Measurements from ENCODE around the gene CCDC33.
"Not testable (repeated sequence)": the region's sequence is repeated elsewhere in the genome, so short reads cannot be mapped to it uniquely, and the experiment has no call there.

The CCDC33 gene

DNA sequence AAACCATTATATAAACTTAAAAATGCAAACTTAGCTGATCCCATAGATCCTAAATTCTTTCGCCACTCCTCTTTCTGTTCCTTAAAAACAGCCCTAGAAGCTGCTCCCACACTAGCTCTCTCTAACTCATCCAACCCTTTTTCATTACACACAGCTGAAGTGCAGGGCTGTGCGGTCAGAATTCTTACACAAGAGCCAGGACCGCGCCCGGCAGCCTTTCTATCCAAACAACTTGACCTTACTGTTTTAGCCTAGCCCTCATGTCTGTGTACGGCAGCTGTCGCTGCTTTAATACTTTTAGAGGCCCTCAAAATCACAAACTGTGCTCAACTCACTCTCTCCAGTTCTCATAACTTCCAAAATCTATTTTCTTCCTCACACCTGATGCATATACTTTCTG lies 121.4 kb downstream of the CCDC33 start:
- H3K27ac Mint-ChIP-seq; DNase-seq; H3K4me3 Mint-ChIP-seq; H3K9me3 Mint-ChIP-seq; H3K36me3 Mint-ChIP-seq (ENCODE audit: low read depth); H3K4me1 Mint-ChIP-seq (ENCODE audit: low read depth): not testable (repeated sequence)
- peaks cover 12% of the 10 kb centered on the region for H3K27me3 Mint-ChIP-seq

DNA sequence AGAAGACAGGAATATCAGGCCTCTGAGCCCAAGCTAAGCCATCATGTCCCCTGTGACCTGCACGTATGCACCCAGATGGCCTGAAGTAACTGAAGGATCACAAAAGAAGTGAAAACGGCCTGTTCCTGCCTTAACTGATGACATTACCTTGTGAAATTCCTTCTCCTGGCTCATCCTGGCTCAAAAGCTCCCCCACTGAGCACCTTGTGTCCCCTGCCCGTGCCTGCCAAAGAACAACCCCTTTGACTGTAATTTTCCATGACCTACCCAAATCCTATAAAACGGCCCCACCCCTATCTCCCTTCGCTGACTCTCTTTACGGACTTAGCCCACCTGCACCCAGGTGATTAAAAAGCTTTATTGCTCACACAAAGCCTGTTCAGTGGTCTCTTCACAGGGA lies 123.2 kb downstream of the CCDC33 start:
- H3K27me3 Mint-ChIP-seq, result peaks cover 11% of the 10 kb centered on the region
- DNase-seq; H3K4me3 Mint-ChIP-seq; H3K4me1 Mint-ChIP-seq (ENCODE audit: low read depth); H3K9me3 Mint-ChIP-seq; H3K36me3 Mint-ChIP-seq (ENCODE audit: low read depth); H3K27ac Mint-ChIP-seq: not testable (repeated sequence)

DNA sequence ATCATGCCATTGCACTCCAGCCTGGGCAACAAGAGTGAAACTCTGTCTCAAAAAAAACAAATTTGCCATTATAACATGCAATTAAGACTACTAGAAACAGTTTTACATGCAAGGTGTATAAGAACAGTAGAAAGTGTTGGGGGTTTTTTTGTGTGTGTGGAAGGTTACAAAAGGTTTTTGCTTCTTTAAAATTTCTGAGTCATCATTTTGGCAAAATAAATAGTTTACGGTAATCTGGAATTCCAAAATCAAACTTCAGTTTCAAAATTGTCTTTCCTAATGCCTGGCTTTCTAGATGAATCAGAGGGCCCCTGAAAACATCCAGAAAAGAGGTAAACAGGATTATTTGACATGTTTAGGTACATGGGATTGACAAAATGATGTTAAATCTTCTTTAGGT lies 124.7 kb downstream of the CCDC33 start:
- peaks cover 16% of the 10 kb centered on the region for H3K27me3 Mint-ChIP-seq
- DNase-seq; H3K9me3 Mint-ChIP-seq; H3K27ac Mint-ChIP-seq; H3K4me1 Mint-ChIP-seq (ENCODE audit: low read depth); H3K36me3 Mint-ChIP-seq (ENCODE audit: low read depth); H3K4me3 Mint-ChIP-seq: not testable (repeated sequence)

DNA sequence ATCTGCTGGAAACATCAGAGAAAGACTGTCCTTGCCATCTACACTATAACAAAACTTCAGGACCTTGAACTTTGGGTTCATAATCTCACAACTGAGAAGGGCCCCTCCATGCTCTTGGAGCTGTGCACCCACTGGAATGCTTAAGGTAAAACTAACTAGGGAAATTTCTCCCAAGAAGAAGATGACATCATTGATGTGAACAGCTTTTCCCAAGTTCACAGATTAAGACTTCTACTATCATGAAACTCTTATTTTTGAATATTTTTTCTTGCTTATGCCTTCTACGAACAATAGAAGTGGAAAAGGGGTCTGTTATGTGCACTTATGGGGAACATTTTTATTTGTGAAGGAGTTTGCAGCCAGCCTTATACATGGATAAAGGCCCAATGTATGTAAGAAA lies 126.4 kb downstream of the CCDC33 start:
- H3K27ac Mint-ChIP-seq, result no peak overlapping the region
- no peak overlapping the region for H3K4me3 Mint-ChIP-seq
- peaks cover 31% of the 10 kb centered on the region for H3K27me3 Mint-ChIP-seq
- no peak for DNase-seq
- peaks cover 4% of the 10 kb centered on the region for H3K4me1 Mint-ChIP-seq (ENCODE audit: low read depth)
- H3K36me3 Mint-ChIP-seq (ENCODE audit: low read depth), result no peaks in the 10 kb centered on the region
- H3K9me3 Mint-ChIP-seq, result no peaks in the 10 kb centered on the region

DNA sequence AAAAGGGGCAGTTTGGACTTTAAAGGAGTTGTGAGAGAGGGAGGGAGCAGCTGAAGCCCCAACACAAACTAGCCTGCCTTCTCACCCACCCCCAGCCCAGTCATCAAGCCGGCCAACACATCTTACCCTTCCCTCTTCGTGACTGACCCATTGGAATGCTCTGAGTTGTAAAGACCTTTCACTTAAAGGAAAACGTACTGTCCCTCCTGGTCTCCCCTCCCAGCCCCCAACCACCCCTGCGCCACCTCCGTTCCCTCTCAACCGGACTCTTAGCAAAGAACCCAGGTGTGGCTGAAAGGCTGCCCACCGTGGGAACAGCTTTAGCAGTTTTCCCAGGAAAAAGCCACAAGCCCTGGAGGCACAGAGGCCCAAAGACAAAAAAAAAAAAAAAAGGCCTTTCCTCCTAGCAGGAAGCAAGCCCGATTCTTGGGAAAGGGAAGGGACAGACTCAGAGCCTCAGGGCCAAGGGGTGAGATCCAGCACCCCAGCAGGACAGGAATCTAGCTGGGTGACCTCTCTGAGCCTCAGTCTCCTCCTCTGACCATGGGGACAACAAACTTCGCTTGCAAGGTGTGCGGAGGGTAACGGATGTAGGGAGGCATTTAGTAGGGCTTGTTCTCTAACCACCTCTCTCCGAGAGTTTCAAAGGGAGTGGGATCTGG lies 128.9 kb downstream of the CCDC33 start:
- H3K27ac Mint-ChIP-seq, result no peak overlapping the region
- H3K4me1 Mint-ChIP-seq (ENCODE audit: low read depth), result peaks cover 4% of the 10 kb centered on the region
- H3K36me3 Mint-ChIP-seq (ENCODE audit: low read depth), result no peaks in the 10 kb centered on the region
- peaks cover 40% of the 10 kb centered on the region for H3K27me3 Mint-ChIP-seq
- DNase-seq, result no peak
- peak overlapping the region; percentile 55 for H3K4me3 Mint-ChIP-seq
- H3K9me3 Mint-ChIP-seq, result no peaks in the 10 kb centered on the region

DNA sequence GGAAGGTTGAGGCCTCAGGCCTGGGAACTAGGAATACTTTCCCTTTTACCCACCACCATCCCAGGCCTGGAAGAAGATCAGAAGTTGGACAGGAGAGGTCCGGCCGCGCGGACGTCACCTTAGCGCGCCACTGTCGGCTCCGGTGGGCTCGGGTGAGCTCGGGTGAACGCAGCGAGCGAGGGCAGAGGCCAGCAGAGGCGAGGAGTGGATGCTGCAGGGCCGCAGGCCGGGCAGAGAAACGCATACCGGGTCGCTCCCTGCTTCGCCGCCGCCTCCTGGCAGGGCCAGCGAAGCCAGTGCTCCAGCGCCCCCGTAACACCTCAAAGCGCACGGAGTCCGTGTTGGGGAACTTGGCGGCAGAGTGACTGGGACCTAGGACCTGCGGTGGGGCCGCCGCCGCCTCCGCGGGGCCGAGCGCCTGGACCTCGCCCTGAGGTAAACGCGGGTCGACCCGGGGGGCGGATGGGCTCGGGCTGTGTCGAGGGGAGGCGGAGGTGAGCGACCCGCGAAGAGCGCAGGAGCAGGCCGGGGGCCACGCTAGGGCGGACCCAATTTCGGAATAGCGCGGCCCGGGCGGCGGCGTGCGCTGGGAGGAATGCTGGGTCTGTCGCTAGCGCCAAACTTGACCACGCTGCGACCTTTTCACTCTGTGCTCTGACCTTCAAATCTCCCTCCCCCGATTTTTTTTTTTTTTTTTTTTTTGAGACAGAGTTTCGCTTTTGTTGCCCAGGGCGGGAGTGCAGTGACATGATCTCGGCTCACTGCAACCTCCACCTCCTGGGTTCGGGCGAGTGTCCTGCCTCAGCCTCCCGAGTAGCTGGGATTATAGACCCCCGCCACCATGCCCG lies 129.7 kb downstream of the CCDC33 start:
- no peaks in the 10 kb centered on the region for H3K36me3 Mint-ChIP-seq (ENCODE audit: low read depth)
- peaks cover 40% of the 10 kb centered on the region for H3K27me3 Mint-ChIP-seq

DNA sequence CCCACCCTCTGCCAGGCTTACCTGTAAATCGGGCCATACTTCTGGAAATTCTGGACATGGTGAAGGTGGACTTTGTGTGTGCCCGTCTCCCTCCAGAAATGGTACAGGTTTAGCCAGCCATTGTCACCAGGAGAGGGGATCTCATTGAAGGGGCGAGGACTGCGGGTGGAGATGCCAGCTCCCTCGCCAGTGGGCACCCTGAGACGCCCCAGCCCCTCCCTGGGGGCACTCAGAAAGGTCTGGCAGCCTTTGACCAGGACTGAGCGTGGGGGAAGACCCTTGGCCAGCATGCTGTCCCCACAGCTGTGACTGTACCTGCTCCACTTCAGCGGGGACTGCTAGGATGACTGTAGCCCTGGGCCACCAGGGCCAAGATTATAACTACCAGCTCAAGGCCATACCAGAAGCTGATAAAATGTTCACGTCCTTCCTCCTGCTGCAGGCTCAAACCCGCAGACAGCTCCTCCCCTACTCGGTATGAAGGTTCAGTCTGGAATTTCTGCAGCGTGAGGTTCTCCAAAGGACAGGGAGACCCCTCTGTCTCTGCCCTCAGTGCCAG lies 131.2 kb downstream of the CCDC33 start, which contains the start of gene CYP11A1:
Gene CYP11A1 (minus strand): TSS at position 351 of the 559 bp plus-strand sequence. CDS start 61 bp downstream, at position 290.
- H3K36me3 Mint-ChIP-seq (ENCODE audit: low read depth), result no peaks in the 10 kb centered on the region
- no peak within 1 kb of the TSS for H3K27ac Mint-ChIP-seq
- peaks cover 40% of the 10 kb centered on the region for H3K27me3 Mint-ChIP-seq
- DNase-seq, result no peak
- no peak within 1 kb of the TSS for H3K4me3 Mint-ChIP-seq
- H3K9me3 Mint-ChIP-seq, result no peaks in the 10 kb centered on the region
- H3K4me1 Mint-ChIP-seq (ENCODE audit: low read depth), result peaks cover 4% of the 10 kb centered on the region

More for the DNA sequence above, 129.7 kb downstream of the CCDC33 start:
- Mint-ChIP-seq H3K4me1 (ENCODE audit: low read depth) (peaks cover 4% of the 10 kb centered on the region), H3K4me3 (peak overlapping the region; percentile 55), H3K27ac (no peak overlapping the region), H3K9me3 (no peaks in the 10 kb centered on the region)
- no peak for DNase-seq

DNA sequence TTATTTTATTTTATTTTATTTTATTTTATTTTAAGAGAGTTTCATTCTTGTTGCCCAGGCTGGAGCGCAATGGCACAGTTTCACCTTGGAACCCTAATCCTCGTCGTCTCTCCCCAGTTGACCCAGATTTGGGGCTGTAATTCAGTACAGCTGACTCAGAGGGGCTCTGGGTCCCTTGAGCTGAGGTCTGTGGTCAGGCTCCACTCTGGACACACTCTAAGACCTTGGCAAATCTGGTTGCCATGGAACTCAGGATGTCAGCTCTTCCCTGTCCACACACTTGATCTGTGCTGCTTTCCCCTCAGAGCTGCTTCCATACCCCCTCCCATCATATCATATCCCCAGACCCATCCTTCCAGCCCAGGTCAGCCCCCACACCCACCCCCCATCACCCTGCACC lies 132.0 kb downstream of the CCDC33 start:
- Mint-ChIP-seq H3K4me3 (no peak overlapping the region), H3K27me3 (peaks cover 40% of the 10 kb centered on the region), H3K9me3 (no peaks in the 10 kb centered on the region), H3K36me3 (ENCODE audit: low read depth) (no peaks in the 10 kb centered on the region), H3K4me1 (ENCODE audit: low read depth) (peaks cover 4% of the 10 kb centered on the region), H3K27ac (no peak overlapping the region)
- DNase-seq, result no peak

DNA sequence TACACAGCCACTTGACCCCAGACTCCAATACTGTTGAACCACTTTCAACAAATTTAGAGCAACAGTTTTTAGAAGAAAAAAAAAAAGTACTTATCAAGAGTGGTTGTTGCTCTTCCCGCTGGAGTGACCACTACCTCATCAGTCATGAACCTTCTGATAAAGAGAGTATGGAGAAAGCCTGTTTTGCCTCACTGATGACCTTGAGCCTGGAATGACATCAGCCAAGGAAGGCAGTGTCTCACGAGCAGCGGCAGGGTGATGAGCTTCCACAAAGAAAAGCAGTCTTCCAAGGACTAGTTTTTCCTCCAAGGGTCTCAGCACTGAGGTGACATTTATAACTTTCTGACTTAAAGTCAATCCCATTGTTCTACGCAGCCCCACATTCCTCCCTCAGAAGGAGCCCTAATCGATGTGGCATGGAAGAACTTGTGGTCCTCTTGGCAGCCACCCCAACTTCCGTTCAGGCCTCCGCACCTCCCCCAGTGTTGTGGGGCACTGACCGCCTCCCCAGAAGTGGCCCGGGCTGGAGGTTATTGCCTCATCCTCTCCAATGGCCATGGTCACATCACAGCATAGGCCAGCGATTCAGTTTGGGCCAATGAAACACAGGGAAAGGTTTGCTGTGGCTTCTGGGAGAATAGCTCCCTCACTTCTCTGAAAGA lies 133.1 kb downstream of the CCDC33 start:
- Mint-ChIP-seq H3K27ac (no peak overlapping the region), H3K4me1 (ENCODE audit: low read depth) (peaks cover 11% of the 10 kb centered on the region), H3K27me3 (peaks cover 40% of the 10 kb centered on the region), H3K4me3 (no peak overlapping the region), H3K9me3 (no peaks in the 10 kb centered on the region), H3K36me3 (ENCODE audit: low read depth) (no peaks in the 10 kb centered on the region)
- no peak for DNase-seq

DNA sequence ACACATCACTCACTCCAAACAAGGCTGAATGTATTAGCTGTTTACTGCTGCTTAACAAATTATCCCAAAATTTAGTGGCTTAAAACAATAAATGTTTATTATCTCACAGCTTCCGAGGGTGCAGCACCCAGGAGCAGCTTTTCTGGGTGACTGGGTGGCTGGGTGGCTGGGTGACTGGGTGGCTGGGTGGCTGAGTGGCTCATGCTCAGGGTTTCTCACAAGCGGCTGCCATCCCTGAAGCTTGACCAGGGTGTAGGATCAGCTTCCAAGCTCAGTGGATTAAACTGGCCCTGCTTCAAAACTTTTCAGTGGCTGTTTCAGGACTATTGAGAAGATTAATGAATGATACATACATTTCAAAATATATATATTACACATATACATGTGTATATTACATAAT lies 133.6 kb downstream of the CCDC33 start:
- peaks cover 16% of the 10 kb centered on the region for H3K4me1 Mint-ChIP-seq (ENCODE audit: low read depth)
- no peak overlapping the region for H3K4me3 Mint-ChIP-seq
- peaks cover 36% of the 10 kb centered on the region for H3K27me3 Mint-ChIP-seq
- no peaks in the 10 kb centered on the region for H3K9me3 Mint-ChIP-seq
- no peak overlapping the region for H3K27ac Mint-ChIP-seq
- no peak for DNase-seq
- H3K36me3 Mint-ChIP-seq (ENCODE audit: low read depth), result no peaks in the 10 kb centered on the region

DNA sequence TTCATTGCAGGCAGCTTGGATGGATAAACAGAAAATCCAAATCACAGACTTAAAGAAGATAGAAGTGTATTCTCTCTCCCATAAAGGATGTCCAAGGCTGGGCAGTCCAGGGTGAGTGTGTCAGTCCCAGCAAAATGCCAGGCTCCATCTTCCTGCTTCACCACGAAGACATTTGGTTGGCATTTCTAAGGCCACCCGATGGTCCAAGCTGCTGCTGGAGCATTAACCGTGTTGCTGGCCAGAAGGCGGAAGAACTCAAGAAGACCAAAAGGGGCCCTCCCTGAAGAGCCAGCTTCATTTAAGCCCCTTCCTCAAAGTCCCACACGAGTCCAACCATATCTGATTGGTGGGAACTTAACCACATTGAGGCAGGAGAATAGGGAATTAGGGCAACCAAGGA lies 134.3 kb downstream of the CCDC33 start:
- no peaks in the 10 kb centered on the region for H3K36me3 Mint-ChIP-seq (ENCODE audit: low read depth)
- H3K27ac Mint-ChIP-seq, result no peak overlapping the region
- no peak overlapping the region for H3K4me3 Mint-ChIP-seq
- DNase-seq, result no peak
- peaks cover 19% of the 10 kb centered on the region for H3K4me1 Mint-ChIP-seq (ENCODE audit: low read depth)
- H3K9me3 Mint-ChIP-seq, result no peaks in the 10 kb centered on the region
- peaks cover 28% of the 10 kb centered on the region for H3K27me3 Mint-ChIP-seq

DNA sequence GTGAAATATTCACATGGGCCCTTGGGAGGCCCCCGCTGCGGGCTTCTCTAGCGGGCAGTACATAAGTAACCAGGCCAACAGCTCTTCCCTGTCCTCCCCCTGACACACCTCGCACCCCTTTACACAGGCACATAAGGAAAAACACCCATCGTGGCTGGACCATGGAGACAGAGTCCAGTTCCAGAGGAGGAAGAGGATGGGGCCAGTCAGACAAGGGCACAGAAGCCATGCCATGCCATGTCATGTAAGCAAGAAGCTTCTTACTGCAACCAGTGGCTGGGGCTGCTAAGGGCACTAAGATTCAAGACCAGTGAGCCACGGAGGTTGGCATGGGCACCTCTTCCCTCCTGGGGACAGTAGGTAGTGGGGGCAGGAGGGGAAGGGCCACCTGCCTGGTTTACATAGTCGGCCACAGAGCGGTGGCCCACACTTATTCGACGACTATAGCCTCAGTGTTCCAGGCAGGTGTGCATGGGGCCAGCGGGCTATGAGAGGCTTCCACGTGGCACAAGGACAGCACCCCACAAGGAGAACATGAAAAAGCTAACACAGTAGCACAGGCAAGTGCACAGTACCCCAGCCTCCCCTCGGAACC lies 137.0 kb downstream of the CCDC33 start:
- H3K27ac Mint-ChIP-seq, result peak overlapping the region; percentile 88
- DNase-seq, result no peak
- H3K36me3 Mint-ChIP-seq (ENCODE audit: low read depth), result no peaks in the 10 kb centered on the region
- H3K4me1 Mint-ChIP-seq (ENCODE audit: low read depth), result peaks cover 35% of the 10 kb centered on the region
- no peaks in the 10 kb centered on the region for H3K9me3 Mint-ChIP-seq
- peaks cover 5% of the 10 kb centered on the region for H3K27me3 Mint-ChIP-seq
- peak overlapping the region; percentile 77 for H3K4me3 Mint-ChIP-seq

DNA sequence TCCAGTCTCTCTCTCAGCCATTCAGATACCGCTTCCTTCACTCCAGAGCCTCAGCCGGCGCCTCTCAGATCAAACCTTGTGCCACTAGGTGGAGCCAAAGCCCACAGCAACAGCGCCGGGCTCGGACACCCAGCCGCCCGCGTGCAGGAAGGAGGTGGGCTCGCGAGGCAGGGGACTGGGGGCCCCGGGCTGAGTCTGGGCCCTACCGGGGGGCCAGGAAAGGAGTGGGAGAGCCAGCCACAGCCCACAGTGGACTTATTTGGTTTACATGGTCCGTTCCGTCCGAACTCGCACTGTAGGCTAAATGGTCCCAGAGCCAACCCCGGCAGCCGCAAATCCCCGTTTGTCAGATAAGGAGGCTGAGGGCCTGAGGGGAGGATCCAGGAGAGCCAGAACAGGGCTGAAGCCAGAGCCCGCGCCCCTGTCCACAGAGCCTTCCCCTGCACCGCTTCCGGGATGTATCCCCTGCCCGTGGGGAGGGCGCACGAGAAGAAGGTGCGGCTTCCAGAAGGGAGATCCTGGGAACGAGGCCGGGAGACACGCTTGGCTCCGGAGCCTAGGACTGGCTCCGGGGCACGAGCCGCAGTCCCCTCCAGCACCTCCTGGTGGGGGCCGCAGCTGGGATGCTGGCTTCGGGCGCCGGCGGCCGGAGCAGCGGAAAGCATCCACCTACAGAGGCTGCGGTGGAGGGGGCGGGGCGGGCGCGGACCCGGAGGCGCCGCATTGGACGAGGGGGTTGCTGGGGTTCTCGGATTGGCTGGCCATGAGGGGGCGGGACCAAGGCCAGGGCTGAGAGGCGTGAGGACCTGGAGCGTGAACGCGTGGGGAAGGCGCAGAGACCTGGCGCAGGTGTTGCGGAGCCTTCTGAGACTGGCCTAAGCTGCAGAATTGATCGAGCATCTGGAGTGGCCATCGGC lies 137.9 kb downstream of the CCDC33 start:
- H3K4me3 Mint-ChIP-seq, result peak overlapping the region; percentile 77
- no peaks in the 10 kb centered on the region for H3K36me3 Mint-ChIP-seq (ENCODE audit: low read depth)
- no peaks in the 10 kb centered on the region for H3K27me3 Mint-ChIP-seq
- no peaks in the 10 kb centered on the region for H3K9me3 Mint-ChIP-seq
- peaks cover 43% of the 10 kb centered on the region for H3K4me1 Mint-ChIP-seq (ENCODE audit: low read depth)
- H3K27ac Mint-ChIP-seq, result peak overlapping the region; percentile 88
- peak; percentile 93 for DNase-seq
